Colonic mucosa (tissue), 4 donors: Measurements from ENCODE around the gene CHTF18. TPM values are rescaled to one million over a fixed set of nuclear protein-coding genes. Genes with fewer than 3 reads are reported as not detected.

Experiments
- DNase-seq: peaks from one replicate; pipeline ENCODE4 v3.0.0-alpha.2; 2020
- H3K27ac ChIP-seq: fragments of 200-600 bp; one replicate; pipeline ENCODE4 v1.8.0; 2021
- H3K27me3 ChIP-seq: fragments of 200-600 bp; one replicate; pipeline ENCODE4 v1.8.0; 2021
- H3K36me3 ChIP-seq: fragments of 200-600 bp; one replicate; pipeline ENCODE4 v1.8.0; 2021
- H3K4me1 ChIP-seq: fragments of 200-600 bp; one replicate; pipeline ENCODE4 v1.8.0; 2021; ENCODE audit warnings: mild to moderate bottlenecking
- H3K4me3 ChIP-seq: fragments of 200-600 bp; one replicate; pipeline ENCODE4 v1.8.0; 2021
- H3K9ac ChIP-seq, 2 donors: one replicate each; pipeline ENCODE4 v1.7.0; 2013; ENCODE audit warnings: control low read depth in 2 of 2, low read depth in 2 of 2, low read length in 2 of 2
- H3K9me3 ChIP-seq: fragments of 200-600 bp; one replicate; pipeline ENCODE4 v1.8.0; 2021
- intact Hi-C: fragments of 100-400 bp; cut with DNase I; formaldehyde crosslinking; loops from one replicate; pipeline ENCODE4 v1.14.1; 2022
- total RNA-seq, 2 donors: library from RNA; stranded (reverse); fragmentation: NEBNext Ultra II Directional in 1 of 2; extraction: Animal tissue kit (Norgen Biotek cat#: 25700) in 1 of 2; gene quantifications; one replicate each; pipeline ENCODE4 v1.2.1, GENCODE V29; 2021
- TF ChIP-seq, protein P1 (sequence below): fragments of 200-600 bp; IDR thresholded peaks from one replicate; pipeline ENCODE4 v1.8.0; 2022; ENCODE audit warnings: antibody characterized with exemption, mild to moderate bottlenecking
- donor health status: healthy.
- donor health status: DM: no; HTN: no; CAD: no.
- donor health status: DM: no; HTN: no; CAD: no.

CHTF18 gene
- total RNA-seq, 2 donors from 2014 or later, result 16.5 to 111 TPM

DNA sequence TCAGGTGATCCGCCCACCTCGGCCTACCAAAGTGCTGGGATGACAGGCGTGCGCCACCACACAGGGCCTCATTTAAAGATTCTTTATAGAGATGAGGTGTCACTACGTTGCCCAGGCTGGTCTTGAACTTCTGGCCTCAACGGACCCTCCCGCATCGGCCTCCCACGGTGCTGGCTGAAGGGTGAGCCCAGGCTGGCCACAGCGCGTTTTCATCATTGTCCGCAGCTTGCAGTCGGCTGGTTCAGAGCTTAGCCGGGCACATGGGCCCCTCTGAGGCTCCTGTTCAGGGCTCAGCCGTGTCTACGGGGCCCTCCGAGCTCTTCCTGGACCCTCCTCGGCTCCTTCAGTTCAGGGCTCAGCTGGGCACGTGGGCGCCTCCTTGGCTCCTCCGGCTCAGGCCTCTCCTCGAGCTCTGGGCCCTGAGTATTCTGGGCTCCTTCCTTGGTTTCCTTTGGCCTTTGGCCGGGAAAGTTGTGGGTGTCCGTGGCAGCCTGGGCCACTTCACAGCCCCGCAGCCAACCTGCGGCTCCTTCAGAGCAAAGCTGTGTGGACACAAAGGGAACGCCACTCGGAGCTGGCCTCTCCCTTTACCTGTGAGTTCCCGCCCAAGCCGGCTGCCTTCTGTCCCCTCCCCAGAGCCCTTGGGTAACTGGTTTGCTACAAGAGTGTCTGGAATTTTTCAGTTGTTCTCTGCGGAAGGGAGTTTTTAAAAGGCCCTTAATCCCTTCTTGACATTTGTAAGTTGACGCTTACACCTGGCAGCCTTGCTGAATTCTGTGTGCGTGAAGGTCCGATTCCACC is 29.1 kb upstream of the CHTF18 start:
- DNase-seq, result no peak
- no peaks in the 10 kb centered on the region for H3K36me3 ChIP-seq
- H3K9me3 ChIP-seq, result no peaks in the 10 kb centered on the region
- no peaks in the 10 kb centered on the region for H3K4me1 ChIP-seq
- H3K9ac ChIP-seq, result no peak overlapping the region
- TF ChIP-seq, protein P1, sequence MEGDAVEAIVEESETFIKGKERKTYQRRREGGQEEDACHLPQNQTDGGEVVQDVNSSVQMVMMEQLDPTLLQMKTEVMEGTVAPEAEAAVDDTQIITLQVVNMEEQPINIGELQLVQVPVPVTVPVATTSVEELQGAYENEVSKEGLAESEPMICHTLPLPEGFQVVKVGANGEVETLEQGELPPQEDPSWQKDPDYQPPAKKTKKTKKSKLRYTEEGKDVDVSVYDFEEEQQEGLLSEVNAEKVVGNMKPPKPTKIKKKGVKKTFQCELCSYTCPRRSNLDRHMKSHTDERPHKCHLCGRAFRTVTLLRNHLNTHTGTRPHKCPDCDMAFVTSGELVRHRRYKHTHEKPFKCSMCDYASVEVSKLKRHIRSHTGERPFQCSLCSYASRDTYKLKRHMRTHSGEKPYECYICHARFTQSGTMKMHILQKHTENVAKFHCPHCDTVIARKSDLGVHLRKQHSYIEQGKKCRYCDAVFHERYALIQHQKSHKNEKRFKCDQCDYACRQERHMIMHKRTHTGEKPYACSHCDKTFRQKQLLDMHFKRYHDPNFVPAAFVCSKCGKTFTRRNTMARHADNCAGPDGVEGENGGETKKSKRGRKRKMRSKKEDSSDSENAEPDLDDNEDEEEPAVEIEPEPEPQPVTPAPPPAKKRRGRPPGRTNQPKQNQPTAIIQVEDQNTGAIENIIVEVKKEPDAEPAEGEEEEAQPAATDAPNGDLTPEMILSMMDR, result no peak
- H3K27me3 ChIP-seq, result peaks cover 4% of the 10 kb centered on the region
- intact Hi-C loops, result no loop called here
- no peak overlapping the region for H3K4me3 ChIP-seq
- no peak overlapping the region for H3K27ac ChIP-seq

DNA sequence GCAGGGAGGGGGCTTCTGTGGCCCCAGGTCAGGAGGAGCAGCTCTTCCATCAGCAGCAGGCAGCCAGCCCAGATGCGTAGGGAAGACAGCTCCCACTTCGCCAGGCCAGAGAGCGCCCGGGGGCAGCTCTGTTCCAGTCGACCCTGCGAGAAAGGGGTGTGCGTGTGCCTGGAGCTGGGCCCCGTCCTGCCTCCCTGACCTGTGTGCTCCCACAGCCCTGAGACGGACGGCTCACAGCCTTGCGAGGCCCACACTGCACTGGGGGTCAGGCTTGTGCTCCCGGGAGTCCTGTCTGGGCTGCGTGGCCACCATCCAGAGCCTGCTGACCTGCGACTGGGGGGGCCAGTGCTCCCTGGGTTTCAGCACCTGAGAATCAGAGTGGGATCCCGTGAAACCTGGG is 28.4 kb upstream of the CHTF18 start:
- no peak for DNase-seq
- Histone ChIP-seq H3K36me3 (no peaks in the 10 kb centered on the region), H3K9me3 (no peaks in the 10 kb centered on the region), H3K27me3 (peaks cover 4% of the 10 kb centered on the region), H3K27ac (no peak overlapping the region), H3K9ac (no peak overlapping the region), H3K4me3 (no peak overlapping the region), H3K4me1 (no peaks in the 10 kb centered on the region)
- intact Hi-C loops, result no loop called here
- TF ChIP-seq, protein P1, result no peak

DNA sequence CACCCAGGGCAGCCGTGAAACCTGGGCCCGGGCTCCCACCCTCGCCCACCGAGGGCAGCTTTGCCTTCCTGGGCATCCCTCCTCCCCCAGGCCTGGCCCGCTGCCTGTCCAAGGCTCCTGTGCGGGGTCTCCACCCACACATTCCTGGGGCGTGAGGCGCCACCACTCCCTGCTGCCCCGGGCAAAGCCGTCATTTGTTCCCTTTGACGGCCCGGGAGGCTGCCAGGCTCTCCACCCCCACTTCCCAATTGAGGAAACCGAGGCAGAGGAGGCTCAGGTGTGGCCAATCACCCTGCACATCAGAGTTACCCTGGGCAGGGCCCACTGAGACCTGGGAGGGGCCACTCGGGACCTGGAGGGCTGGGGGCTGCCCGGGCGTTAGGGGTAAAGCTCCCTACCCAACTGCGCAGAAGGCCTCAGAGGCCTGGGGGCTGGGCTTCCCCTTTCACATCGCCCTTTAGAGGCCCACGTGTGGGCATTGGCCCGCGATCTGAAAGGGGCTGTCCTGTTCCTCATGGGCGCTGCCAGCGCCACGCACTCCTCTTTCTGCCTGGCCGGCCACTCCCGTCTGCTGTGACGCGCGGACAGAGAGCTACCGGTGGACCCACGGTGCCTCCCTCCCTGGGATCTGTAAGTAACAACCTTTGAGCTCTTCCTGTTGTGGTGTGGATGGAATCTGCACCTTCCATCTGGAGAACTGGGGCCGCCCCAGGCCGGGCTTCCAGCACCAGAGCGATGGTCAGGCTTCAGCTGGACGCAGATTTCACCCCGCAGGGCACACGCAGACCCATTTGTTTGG is 27.7 kb upstream of the CHTF18 start, which contains the start of gene MSLN:
MSLN (plus strand) TSS at position 190 of the 799 bp plus-strand sequence. CDS start 1,947 bp downstream, outside the sequence.
- H3K27ac ChIP-seq, result no peak within 1 kb of the TSS
- no peaks in the 10 kb centered on the region for H3K4me1 ChIP-seq
- no peaks in the 10 kb centered on the region for H3K9me3 ChIP-seq
- H3K27me3 ChIP-seq, result peaks cover 4% of the 10 kb centered on the region
- TF ChIP-seq, protein P1, result no peak
- intact Hi-C loops, result no loop called here
- no peaks in the 10 kb centered on the region for H3K36me3 ChIP-seq
- H3K4me3 ChIP-seq, result no peak within 1 kb of the TSS
- DNase-seq, result no peak
- no peak within 1 kb of the TSS for H3K9ac ChIP-seq

DNA sequence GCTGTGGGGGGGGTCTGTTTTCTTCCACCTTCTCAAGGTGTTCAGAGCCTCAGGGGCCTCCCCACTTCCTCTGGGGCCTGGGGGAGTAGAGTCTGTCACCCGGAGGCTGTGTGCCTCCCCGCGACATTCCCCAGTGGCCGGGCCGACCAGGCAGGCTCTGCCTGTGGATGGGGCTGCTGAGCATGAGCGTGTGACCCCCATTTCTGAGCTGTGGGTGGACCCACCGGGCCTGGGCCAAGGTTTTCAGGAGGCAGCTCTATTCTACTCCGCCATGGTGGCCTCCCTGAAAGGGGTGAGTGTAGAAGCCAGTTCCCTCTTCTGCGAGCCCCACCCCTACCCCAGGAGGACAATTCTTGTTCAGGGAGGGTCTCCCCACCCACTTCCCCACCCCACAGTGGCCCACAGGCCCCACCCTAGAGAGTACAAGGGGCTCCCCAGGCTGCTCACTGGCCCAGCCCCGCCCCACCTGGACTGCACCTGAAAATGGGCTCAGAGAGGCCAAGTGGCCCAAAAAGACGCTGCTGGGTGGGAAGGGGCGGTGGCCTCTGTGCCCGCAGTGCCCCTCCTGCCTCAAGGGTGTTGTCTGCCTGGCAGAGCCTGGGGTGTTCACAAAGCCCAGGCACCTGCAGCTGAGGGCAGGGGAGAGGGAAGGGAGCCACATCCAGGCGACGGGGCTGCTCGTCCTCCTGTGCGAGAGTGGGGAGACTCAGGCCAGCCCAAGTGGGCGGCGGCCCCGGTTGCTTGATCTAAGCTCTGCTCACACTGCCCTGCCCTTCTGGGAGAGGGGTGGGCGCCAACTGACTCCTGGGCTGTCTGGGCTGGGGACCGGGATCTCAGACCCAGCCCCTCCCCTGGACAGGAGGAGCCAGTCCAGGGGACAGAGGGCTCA is 26.6 kb upstream of the CHTF18 start:
- no peak for DNase-seq
- Histone ChIP-seq H3K9me3 (no peaks in the 10 kb centered on the region), H3K27me3 (peaks cover 4% of the 10 kb centered on the region), H3K9ac (no peak overlapping the region), H3K4me3 (no peak overlapping the region), H3K36me3 (no peaks in the 10 kb centered on the region), H3K27ac (no peak overlapping the region), H3K4me1 (no peaks in the 10 kb centered on the region)
- TF ChIP-seq, protein P1, result no peak
- intact Hi-C loops, result no loop called here
